ENCODE measurements around the gene SCN9A.
A peak's percentile ranks its signal among the peaks of the same experiment; 100 is the strongest.
"Not testable (repeated sequence)": the region's sequence is repeated elsewhere in the genome, so short reads cannot be mapped to it uniquely, and the experiment has no call there.

Gene SCN9A

GRCh38 chr2:166375736-166376487, at the start of gene SCN9A:
TSS of gene SCN9A (minus strand) at chr2:166375944. CDS start at chr2:166311756, 64,188 bp downstream.
- TF ChIP-seq JUND (IDR thresholded peaks at IDR 0.05; ENCODE audit: low read depth), result no peak
- DNase-seq (ENCODE audit: low read depth in 1 of 2, low spot score in 1 of 2), result peak in 1 of 2 experiments; percentile 49
- in situ Hi-C loops (cut with HindIII; ENCODE audit: low pct_unique_long_range_greater_than_20kb, low sequenced_read_pairs), result no loop called here

- TF ChIP-seq JUND (IDR thresholded peaks at IDR 0.05; ENCODE audit: low read depth), result no peak
- DNase-seq (ENCODE audit: low read depth in 1 of 2, low spot score in 1 of 2), result no peak
- in situ Hi-C loops (cut with HindIII; ENCODE audit: low pct_unique_long_range_greater_than_20kb, low sequenced_read_pairs), result no loop called here
Measured at GRCh38 chr2:166424841-166425240, 49.1 kb upstream of the SCN9A start.

GRCh38 chr2:166419616-166419934, 43.8 kb upstream of the SCN9A start:
- in situ Hi-C loops (cut with HindIII; ENCODE audit: low pct_unique_long_range_greater_than_20kb, low sequenced_read_pairs), result no loop called here
- TF ChIP-seq JUND (IDR thresholded peaks at IDR 0.05; ENCODE audit: low read depth), result no peak
- DNase-seq (ENCODE audit: low read depth in 1 of 2, low spot score in 1 of 2), result peak in 1 of 2 experiments; percentile 19

- no peak for TF ChIP-seq JUND (IDR thresholded peaks at IDR 0.05; ENCODE audit: low read depth)
- DNase-seq (ENCODE audit: low read depth in 1 of 2, low spot score in 1 of 2), result no peak
- in situ Hi-C loops (cut with HindIII; ENCODE audit: low pct_unique_long_range_greater_than_20kb, low sequenced_read_pairs), result no loop called here
Measured at GRCh38 chr2:166418853-166419615, 43.3 kb upstream of the SCN9A start.

- DNase-seq (ENCODE audit: low read depth in 1 of 2, low spot score in 1 of 2), result peak; percentile 1 to 62
- no peak for TF ChIP-seq JUND (IDR thresholded peaks at IDR 0.05; ENCODE audit: low read depth)
- in situ Hi-C loops (cut with HindIII; ENCODE audit: low pct_unique_long_range_greater_than_20kb, low sequenced_read_pairs), result no loop called here
Measured at GRCh38 chr2:166417669-166418068, 41.9 kb upstream of the SCN9A start.

- no peak for TF ChIP-seq JUND (IDR thresholded peaks at IDR 0.05; ENCODE audit: low read depth)
- in situ Hi-C loops (cut with HindIII; ENCODE audit: low pct_unique_long_range_greater_than_20kb, low sequenced_read_pairs), result no loop called here
Measured at GRCh38 chr2:166413255-166413654, 37.5 kb upstream of the SCN9A start.

GRCh38 chr2:166411473-166412230, 35.9 kb upstream of the SCN9A start:
- no peak for TF ChIP-seq JUND (IDR thresholded peaks at IDR 0.05; ENCODE audit: low read depth)
- in situ Hi-C loops (cut with HindIII; ENCODE audit: low pct_unique_long_range_greater_than_20kb, low sequenced_read_pairs), result no loop called here
- no peak for DNase-seq (ENCODE audit: low read depth in 1 of 2, low spot score in 1 of 2)

More at GRCh38 chr2:166413255-166413654, 37.5 kb upstream of the SCN9A start:
- no peak for DNase-seq (ENCODE audit: low read depth in 1 of 2, low spot score in 1 of 2)

GRCh38 chr2:166410828-166411472, 35.2 kb upstream of the SCN9A start:
- in situ Hi-C loops (cut with HindIII; ENCODE audit: low pct_unique_long_range_greater_than_20kb, low sequenced_read_pairs), result no loop called here
- DNase-seq (ENCODE audit: low read depth in 1 of 2, low spot score in 1 of 2), result no peak
- no peak for TF ChIP-seq JUND (IDR thresholded peaks at IDR 0.05; ENCODE audit: low read depth)

GRCh38 chr2:166407746-166408145, 32.0 kb upstream of the SCN9A start:
- DNase-seq (ENCODE audit: low read depth in 1 of 2, low spot score in 1 of 2); in situ Hi-C loops (cut with HindIII; ENCODE audit: low pct_unique_long_range_greater_than_20kb, low sequenced_read_pairs): not testable (repeated sequence)

GRCh38 chr2:166406374-166406773, 30.6 kb upstream of the SCN9A start:
- DNase-seq (ENCODE audit: low read depth in 1 of 2, low spot score in 1 of 2), result no peak
- TF ChIP-seq JUND (IDR thresholded peaks at IDR 0.05; ENCODE audit: low read depth), result no peak
- in situ Hi-C loops (cut with HindIII; ENCODE audit: low pct_unique_long_range_greater_than_20kb, low sequenced_read_pairs), result no loop called here

GRCh38 chr2:166405569-166405926, 29.8 kb upstream of the SCN9A start:
- DNase-seq (ENCODE audit: low read depth in 1 of 2, low spot score in 1 of 2), result no peak
- in situ Hi-C loops (cut with HindIII; ENCODE audit: low pct_unique_long_range_greater_than_20kb, low sequenced_read_pairs), result no loop called here
- TF ChIP-seq JUND (IDR thresholded peaks at IDR 0.05; ENCODE audit: low read depth), result no peak

GRCh38 chr2:166404831-166405568, 29.3 kb upstream of the SCN9A start:
- in situ Hi-C loops (cut with HindIII; ENCODE audit: low pct_unique_long_range_greater_than_20kb, low sequenced_read_pairs), result no loop called here
- TF ChIP-seq JUND (IDR thresholded peaks at IDR 0.05; ENCODE audit: low read depth), result no peak
- DNase-seq (ENCODE audit: low read depth in 1 of 2, low spot score in 1 of 2), result no peak

All from T47D (cell line).